ENCODE measurements around the gene PTPN21.

GRCh38 chr14:88522393-88522792 is 32.4 kb downstream of the PTPN21 start:
- TF ChIP-seq CTCF (IDR thresholded peaks at IDR 0.05 in 8 of 11, conservative IDR thresholded peaks at IDR 0.05 in 3 of 11) (no peak), POLR2A (IDR thresholded peaks at IDR 0.05) (no peak), POLR2AphosphoS5 (IDR thresholded peaks at IDR 0.05) (no peak)
